Stimulated activated CD4-positive, alpha-beta T cell treated with anti-CD3 and anti-CD28 coated beads, Interleukin-12 subunit alpha, Interleukin-12 subunit beta, amount 100 ng/mL, for 48 hours (primary cell): Measurements from ENCODE around the gene PNMA6E.

Experiments
- DNase-seq, 3 donors: peaks; one replicate each; pipeline ENCODE4 v3.0.0-alpha.2; 2020; ENCODE audit warnings: low read depth in 2 of 3, low spot score in 1 of 3

PNMA6E gene

DNA sequence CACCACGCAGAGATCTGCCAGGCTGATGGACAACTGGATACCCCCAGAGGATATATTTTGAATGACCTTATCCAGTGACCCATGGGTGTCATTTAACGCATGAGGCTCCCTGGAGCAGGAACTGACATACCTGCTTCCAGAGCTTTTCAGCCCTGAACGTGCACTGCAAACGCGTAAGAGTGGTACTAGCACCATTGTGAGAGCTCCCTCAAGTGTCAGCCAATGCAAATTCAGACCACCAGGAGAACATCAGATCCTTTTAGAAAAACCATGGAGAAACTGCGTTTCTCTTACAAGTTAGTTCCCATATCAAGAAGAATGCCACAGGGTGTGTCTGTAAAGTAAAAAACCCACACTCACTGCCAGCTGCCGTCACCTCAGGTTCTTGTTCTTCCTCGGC lies 37.4 kb upstream of the PNMA6E start:
- DNase-seq: no peak

DNA sequence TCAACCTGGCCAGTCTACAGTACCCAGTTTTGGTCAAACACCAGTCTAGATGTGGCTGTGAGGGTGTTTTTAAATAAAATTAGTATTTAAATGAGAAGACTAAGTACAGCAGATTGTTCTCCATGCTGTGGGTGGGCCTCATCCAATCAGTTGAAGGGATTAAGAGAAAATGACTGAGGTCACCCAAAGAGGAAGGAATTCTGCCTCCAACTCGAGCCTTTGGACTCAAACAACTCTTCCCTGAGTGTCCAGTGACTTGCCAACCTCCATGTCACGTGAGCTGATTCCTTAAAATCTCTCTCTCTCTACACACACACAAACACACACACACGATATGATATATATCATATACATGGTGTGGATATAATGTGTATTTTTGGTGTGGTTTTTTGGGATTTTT lies 34.7 kb upstream of the PNMA6E start:
- no peak for DNase-seq

DNA sequence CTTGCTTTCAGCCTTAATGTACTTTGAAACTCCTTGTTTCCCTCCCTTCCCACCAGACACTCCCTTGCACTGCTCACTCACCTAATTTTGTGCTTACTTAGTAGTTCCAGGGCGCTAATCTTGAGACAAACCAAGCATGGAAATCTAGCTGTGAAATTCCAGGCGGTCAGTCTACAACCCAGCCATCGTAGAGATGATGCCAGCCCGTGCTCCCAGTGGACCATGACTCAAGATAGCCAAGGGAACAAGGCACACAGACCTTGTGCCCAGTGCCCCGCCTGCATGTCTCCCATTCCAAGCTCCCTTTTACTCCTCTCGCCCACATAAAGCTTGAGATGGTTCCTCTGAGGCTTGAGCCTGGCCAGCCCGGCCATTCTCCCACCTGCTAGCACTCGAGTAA lies 33.7 kb upstream of the PNMA6E start:
- DNase-seq: no peak

DNA sequence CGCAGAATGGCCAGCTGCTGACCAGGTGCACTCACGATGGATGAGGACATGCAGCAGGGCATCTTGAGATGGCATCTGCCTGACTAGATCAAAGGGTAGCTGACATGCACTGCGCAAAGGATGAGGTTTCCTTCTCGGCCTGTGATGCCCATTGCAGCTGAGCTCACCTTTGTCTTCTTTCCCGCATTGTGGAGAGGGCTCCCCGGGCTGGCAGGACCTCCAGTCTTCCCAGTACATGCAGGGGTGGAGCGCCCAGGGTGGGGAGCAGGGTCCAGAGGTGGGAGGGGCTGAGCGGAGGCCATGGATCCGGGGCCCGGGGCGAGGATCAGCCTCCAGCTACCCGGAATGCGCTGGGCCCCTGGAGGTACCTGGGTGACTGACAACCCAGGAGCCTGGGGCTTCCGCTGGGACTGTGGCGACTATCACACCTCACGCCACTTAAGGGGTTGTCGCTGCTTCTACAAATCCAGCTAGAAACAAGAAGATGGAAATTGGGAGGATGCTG lies 32.7 kb upstream of the PNMA6E start:
- DNase-seq: no peak

DNA sequence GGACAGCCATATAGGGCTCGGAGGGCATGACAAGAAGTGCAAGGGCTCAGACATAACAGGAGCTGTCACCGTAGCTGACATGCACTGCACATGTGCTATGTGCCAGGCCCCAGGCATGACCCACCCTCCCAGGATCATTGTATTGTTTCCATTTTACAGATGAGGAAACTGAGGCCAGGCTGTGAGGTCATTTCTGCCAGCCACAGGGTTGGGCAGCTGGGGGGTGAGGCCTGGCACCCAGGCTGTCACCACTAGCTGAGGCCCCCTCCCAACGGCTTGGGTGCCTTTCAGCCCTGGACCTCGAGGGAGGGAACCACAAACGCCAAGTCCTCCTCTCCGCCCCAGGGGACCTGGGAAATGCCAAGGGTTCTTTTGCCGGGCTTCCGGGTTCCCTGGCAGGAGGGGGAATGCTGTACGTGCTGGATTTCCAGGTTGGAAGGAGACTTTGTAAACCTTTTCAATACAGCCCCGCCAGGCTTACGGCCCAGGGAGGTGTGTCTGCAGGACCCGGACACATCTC lies 32.1 kb upstream of the PNMA6E start:
- DNase-seq: no peak

DNA sequence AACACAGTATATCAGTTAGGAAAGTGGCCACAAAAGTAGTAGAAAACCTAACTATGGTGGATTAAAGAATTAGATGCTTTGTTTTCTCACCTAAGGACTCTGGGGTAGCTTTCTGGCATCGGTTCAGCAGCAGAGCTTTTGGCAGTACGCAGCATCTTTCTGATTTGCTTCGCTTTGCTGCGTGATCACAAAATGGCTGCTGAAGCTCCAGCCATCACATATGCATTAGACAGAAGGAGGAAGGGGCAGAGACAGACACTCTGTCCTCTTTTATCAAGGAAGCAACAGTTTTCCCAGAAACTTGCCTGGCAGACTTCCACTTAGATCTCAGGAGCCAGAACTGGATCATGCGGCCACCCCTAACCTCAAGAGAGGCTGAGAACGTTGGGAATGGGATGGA lies 29.6 kb upstream of the PNMA6E start:
- DNase-seq: no peak

DNA sequence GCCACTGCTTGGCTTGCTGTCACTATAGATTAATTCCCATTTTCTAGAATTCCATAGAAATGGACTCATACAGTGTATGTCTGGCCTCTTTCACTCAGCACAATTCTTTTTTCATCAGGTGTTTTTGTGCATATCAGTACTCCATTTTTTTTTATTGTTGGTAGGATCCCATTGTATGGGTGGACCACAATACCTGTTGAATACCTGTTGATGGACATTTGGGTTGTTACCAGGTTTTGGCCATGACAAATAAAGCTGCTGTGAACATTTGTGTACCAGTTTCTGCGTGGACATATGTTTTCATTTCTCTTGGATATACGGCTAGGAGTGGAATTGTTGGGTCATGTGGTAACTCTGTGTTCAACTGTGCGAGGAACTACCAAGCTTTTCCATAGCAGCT lies 25.1 kb upstream of the PNMA6E start:
- DNase-seq: no peak

DNA sequence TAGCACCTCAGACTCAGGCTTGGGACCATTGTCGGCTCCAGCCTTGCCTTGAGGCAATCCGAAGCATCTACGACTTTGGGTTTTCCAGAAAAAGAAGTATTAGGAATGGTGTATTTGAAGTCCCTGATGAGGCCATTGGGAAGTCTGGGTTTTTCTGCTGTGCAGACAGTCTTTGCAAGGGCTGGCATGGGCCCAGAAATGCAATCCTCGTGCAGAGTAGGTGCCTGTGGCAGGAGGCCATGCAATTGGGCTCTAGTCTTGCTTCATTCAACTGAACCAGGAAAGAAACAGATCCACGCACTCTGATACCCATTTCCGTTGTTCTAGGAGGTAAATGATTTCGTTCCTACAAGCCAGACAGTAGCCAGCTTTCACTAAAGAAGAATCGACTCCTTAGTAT lies 22.5 kb upstream of the PNMA6E start:
- no peak for DNase-seq

DNA sequence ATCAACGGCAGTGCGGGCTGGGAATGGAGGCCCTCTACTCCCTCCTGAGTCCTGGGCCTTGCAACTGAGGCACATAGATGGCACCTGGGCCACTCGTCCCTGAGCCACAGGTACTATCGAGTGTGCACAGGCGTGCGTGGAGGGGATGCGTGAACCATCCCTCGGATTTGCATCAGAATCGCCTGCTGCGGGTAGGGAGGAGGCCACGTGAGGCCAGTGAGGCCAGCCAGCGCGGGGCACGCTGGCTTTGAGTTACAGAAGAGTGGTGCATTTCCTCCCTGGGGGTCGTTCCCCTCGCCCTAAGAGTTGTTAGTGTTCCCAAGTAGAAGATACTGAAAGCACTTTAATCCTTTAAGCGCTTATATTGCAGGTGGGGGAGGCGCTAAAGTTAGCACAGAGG lies 20.7 kb upstream of the PNMA6E start:
- DNase-seq: no peak

DNA sequence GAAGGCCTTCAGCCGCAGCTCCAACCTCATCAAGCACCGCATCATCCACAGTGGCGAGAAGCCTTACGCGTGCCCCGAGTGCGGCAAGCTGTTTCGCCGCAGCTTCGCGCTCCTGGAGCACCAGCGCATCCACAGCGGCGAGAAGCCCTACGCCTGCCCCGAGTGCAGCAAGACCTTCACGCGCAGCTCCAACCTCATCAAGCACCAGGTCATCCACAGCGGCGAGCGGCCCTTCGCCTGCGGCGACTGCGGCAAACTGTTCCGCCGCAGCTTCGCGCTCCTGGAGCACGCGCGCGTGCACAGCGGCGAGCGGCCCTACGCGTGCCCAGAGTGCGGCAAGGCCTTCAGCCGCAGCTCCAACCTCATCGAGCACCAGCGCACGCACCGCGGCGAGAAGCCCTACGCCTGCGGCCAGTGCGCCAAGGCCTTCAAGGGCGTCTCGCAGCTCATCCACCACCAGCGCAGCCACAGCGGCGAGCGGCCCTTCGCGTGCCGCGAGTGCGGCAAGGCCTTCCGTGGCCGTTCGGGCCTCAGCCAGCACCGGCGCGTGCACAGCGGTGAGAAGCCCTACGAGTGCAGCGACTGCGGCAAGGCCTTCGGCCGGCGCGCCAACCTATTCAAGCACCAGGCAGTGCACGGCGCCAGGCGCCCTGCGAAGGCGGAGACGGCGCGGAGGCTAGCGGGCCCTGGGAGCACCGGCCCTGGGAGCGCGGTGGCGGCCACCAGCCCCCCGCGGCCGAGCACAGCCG lies 19.9 kb upstream of the PNMA6E start:
- DNase-seq: no peak

DNA sequence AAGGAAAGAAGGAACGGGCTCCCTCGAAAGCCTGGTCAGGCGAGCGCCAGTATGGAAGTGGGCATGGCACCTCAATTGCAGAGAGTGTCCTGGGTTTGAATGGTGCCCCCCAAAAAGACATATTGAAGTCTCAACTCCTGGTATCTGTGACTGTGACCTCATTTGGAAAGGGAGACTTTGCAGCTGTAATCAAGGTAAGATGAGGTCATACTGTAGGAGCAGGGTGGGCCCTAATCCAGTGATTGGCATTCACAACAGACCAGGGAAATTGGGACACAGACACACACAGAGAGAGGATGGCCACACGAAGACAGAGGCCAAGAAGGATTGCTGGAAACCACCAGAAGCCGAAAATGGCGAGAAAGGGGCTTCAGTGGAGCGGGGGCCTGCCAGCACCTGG lies 16.5 kb upstream of the PNMA6E start:
- DNase-seq: no peak

DNA sequence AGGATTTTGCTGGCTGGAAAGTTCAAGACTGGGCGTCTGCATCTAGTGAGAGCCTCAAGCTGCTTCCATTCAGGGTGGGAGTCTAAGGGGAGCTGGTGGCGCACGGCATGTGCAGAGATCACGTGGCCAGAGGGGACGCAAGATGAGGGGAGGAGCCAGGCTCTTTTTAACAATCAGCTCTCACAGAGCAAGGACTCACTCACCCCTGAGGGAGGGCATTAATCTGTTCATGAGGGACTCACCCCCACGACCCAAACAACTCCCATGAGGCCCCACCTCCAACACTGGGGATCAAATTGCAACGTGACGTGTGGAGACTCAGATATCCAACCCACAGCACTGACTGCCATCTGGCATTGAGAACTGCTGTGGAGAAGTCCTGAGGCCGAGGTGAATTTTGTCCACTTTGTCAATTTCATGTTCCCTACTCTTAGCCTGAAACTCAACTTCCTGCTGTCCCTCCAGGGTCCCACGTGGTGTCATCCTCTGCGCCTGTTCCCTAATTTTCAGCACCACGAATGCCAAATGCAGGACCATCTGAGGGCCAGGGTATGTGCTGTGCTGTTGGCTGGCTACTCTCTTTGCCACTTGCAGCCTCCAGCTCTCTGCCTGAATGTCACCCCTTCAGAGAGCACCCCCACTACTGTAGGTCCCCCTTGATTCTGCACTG lies 15.8 kb upstream of the PNMA6E start:
- no peak for DNase-seq

DNA sequence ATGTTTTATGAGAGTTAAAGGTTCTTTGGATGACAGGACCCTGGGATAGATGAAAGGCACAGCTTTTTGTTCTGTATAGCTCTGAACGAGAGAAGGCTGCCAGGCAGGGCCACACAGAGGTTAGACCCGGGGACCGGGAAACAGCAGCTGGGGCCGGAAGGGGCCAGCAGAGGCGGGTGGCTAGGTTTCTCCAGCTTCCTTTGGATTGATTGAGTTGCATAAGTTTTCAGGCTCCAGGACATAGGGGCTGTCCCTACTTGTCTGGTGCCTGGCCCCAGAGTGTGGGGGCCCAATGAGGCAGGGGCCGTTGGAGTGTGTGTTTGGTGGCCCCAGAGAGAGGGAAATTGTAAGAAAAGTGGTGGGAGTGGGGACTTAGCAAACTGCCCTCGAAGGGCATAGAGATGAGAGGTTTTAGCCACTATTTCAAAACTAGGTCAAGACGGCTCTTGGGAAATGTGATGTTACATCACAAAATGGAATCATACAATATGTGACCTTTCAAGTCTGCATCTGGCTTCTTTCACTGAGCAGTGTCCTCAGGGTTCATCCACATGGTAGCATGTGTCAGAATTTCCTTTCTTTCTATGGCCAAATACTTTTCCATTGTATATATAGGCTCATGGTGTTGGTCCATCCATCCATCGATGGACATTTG lies 13.8 kb upstream of the PNMA6E start:
- no peak for DNase-seq

DNA sequence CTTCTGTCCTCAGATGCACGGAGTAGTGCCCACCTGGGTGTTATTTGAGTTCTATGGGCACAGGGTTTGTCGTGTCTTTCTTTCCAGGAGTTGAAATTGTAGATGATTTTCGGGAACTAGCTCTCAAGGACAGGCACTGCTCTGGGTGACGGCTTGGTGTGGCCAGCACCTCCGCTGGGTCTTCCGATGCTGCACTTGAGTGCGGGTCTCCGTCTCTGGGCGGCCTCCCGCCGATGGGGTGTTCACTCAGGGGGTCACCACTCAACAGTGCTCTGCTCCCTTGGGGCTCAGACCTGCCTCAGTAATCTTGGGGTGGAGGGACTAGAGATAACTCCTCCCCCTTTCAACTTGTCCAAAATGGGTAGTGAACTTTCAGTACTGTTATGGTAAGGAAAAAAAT lies 12.6 kb upstream of the PNMA6E start:
- no peak for DNase-seq

DNA sequence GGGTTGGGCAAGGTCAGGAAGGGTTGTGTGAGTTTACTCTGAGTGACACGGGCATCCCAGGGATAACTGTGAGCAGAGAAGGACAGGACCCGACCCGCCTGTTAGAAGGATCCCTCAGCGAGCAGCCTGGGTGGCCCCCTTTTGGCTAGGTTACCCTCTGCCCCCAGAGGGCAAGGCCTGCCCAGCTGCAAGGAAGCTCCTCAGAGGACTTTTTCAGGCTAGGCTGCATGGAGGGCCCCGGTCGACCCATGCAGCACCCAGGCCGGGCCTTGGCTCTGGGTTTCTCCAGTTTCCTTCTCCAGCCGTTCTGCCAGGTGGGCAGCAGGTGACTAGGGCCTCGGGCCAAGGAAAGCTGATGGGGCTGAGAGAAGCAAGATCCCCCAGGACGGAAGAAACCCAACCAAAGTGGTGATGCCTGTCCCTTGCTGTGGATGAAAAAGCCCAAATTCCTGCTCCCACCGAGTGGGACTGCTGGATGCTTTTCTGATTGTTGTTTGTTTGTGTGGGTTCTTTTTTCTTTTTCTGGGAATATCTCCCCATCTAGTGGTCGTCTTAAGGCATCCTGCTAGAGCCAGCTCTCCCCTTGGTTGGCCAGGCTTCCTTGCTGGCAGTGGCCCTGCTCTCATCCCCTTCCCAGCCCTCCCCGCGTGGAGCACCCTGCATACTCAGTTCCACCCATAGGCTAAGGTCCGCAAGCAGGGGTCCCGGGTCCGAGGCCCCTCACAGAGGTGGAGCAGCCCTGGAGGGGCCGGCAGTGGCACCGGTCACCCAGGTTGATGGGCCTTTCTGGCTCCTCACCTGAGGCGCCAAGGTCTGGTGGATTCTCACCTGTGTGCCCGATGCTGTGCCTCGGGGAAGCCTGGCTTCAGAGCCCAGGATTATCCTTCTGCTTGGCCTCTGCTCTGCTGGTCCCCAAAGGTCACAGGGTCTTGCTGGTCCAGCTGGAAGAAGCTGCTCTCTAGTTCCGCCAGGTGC lies 11.9 kb upstream of the PNMA6E start:
- DNase-seq: no peak

DNA sequence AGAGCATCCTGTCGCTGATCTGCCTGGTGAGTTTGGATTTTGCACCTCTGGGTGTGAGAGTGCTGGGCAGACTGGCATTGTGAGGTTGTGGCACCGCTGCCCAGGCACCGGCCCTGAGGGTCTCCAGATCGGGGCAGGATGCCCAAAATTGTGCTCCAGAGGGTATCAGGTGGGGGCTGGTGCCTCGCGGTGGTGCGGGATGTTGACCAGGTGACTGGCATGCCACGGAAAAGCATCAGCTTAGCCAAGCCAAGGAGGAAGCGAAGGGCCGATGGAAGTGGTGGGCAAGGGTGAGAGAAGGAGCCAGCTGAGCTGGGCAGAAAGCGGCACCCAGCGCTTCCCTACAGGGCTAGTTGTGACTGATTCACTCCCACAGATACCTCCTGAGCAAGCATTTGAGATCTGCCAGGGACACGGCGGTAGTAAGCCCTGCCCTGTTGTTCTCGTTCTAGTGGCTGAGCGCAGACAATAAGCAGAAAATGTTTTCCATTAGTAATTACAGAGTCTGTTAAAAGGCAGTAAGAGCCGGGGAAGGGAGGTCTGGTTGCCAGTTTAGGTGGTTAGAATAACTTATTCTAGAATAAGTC lies 10.9 kb upstream of the PNMA6E start:
- DNase-seq: no peak

DNA sequence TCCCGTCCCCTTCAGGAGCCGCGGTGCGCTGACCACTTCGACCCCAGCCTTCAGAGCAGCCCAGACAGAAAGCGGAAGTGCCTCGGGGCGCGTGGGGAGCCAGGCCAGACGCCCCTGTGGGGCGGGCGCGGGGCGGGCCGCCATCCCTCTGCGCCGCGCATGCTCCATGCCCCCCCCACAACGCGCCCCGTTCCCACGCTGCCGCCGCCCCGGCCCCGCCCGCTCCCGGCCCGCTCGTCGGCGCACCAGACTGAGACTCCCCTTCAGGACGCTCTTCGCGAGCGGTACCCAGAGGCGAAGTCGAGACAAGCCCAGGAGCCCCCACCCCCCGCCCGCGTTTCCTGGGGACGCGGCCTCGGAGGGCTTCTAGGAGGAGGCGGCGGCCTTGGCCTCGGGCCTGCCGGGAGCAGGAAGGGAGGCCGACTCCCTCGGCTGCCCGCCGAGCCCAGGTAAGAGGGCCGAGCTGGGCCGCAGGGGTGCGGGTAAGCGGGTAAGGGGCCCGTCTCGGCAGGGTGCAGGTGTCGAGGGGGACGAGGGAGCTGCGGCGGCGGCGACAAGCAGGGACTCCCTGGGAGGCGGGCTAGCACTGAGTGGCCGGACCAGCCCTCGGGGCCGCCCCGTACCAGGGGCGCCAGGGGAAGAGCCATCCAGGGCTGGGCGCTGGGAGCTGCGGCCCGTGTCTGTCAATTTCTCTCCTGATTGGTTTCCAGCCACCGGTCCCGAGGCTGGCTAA lies 10.3 kb upstream of the PNMA6E start, which contains the start of gene ZFP92:
ZFP92 (plus strand) TSS at position 218 of the 733 bp plus-strand sequence. CDS start 6,851 bp downstream, outside the sequence.
- DNase-seq: peak in 2 of 3 donors; percentile 17 to 21

DNA sequence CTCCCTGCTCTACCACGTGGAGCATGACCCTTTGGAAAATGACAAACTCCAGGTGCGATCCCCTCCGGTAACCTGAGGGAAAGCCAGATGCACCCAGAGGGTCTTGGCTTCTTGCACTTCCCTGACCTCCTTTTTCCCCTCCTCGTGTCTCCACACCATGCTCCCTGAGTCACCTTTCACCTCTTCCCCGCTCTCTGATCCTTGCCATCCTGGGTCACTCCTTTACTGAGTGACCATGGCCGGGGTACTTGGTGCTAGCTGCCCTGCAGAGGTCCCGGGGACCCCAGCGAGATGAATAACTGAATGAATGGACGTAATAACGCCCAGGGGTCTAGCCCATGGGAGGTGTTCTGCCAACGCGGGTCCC lies 9.7 kb upstream of the PNMA6E start:
- DNase-seq: no peak

DNA sequence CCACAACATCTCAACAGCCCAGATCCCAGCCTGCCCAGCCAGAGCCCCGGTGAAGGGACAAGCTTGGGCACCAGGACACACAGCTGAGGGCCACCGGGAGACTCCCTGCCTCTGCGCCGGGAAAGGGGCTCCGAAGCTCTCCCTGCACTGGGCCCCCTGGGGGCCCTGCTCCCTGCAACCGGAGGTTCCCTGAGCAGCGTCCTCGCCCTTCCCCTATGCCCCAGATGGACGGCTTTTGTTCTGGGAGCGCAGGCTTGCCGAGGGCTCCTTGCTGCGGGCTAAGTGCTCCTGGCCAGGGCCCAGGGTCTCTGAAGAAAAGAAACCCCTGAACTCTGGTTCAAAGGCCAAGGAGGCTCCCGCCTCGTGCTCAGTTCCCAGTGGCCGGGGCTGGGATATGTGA lies 9.2 kb upstream of the PNMA6E start:
- DNase-seq: no peak
